DND-41 (cell line): ENCODE results near the gene RPL27A.

Experiments used
- ATAC-seq: fragments of 200-7000 bp; cut with Tn5 transposase; 3 replicates; pipeline ENCODE4 v1.9.1; 2021; ENCODE audit warnings: low read depth; ENCODE audit not compliant: insufficient read depth
- DNase-seq: peaks from one replicate; pipeline ENCODE4 v3.0.0-alpha.2; 2020
- H2AFZ ChIP-seq: 2 replicates; pipeline ENCODE4 v1.6.0; 2012; ENCODE audit warnings: low read depth, low read length
- H3K27ac ChIP-seq: 2 replicates; pipeline ENCODE4 v1.5.1; 2012; ENCODE audit warnings: low read length, inconsistent platforms
- H3K27me3 ChIP-seq: fragments of 200-600 bp; sonication (generic); 2 replicates; pipeline ENCODE4 v1.6.0; 2012; ENCODE audit warnings: low read length, mild to moderate bottlenecking, inconsistent platforms; ENCODE audit not compliant: insufficient read depth, poor library complexity
- H3K36me3 ChIP-seq: 2 replicates; pipeline ENCODE4 v1.5.1; 2012; ENCODE audit warnings: low read length, inconsistent platforms; ENCODE audit not compliant: insufficient read depth
- H3K4me1 ChIP-seq: 2 replicates; pipeline ENCODE4 v1.5.1; 2012; ENCODE audit warnings: mild to moderate bottlenecking, low read length; ENCODE audit not compliant: insufficient read depth
- H3K4me2 ChIP-seq: 2 replicates; pipeline ENCODE4 v1.6.0; 2012; ENCODE audit warnings: mild to moderate bottlenecking, moderate library complexity, low read length, inconsistent platforms; ENCODE audit not compliant: insufficient read depth
- H3K4me3 ChIP-seq, 2 experiments: fragments of 200-600 bp in 1 of 2; shearing (Covaris generic) in 1 of 2; 2 replicates each; pipeline ENCODE4 v1.5.1; 2012 to 2016; ENCODE audit warnings: inconsistent platforms in 2 of 2, low read length in 2 of 2, mild to moderate bottlenecking in 2 of 2, low read depth in 1 of 2, moderate library complexity in 1 of 2
- H3K79me2 ChIP-seq: 2 replicates; pipeline ENCODE4 v1.6.0; 2012; ENCODE audit warnings: low read length, inconsistent platforms; ENCODE audit not compliant: insufficient read depth
- H3K9ac ChIP-seq: 2 replicates; pipeline ENCODE4 v1.6.0; 2012; ENCODE audit warnings: low read depth, mild to moderate bottlenecking, inconsistent platforms, low read length, moderate library complexity
- H3K9me3 ChIP-seq: 2 replicates; pipeline ENCODE4 v1.5.1; 2012; ENCODE audit warnings: low read length, moderate library complexity, mild to moderate bottlenecking, inconsistent platforms; ENCODE audit not compliant: insufficient read depth, severe bottlenecking
- H4K20me1 ChIP-seq: 2 replicates; pipeline ENCODE4 v1.6.0; 2012; ENCODE audit warnings: low read length; ENCODE audit not compliant: insufficient read depth
- EZH2 ChIP-seq: IDR thresholded peaks from 3 replicates; pipeline ENCODE4 v1.6.1; 2012; ENCODE audit warnings: borderline replicate concordance, low read depth, mild to moderate bottlenecking, moderate library complexity, low read length, inconsistent platforms; ENCODE audit not compliant: severe bottlenecking
- TF ChIP-seq, protein P1 (sequence below): IDR thresholded peaks from 2 replicates; pipeline ENCODE4 v1.5.1; 2012; ENCODE audit warnings: borderline replicate concordance, low read length, moderate library complexity, mild to moderate bottlenecking; ENCODE audit not compliant: poor library complexity, severe bottlenecking; ENCODE audit errors: extremely low read depth

The RPL27A gene

DNA sequence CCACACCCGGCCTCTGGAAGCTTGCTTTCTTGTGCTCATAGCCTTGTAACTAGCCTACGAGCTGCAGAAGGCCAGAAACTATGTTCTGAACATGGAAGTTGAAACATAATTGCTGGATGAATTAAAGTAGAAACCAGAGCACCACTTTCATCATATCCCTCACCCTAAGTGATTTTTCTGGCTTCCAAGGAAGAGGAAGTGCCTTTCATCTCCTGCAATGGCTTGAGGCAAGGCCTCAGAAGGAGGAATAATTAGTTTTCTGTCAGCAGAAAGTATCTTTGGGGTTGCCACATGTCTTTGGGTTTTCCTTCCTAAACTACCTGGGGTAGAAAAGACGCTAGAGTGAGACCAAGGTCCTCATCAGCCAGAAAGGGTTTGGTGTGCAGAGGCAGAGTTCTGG, 14.5 kb downstream of the RPL27A start:
- no peak overlapping the region for H3K9ac ChIP-seq
- peaks cover 5% of the 10 kb centered on the region; the same call in 1 of the 2 replicates for H4K20me1 ChIP-seq
- H3K4me1 ChIP-seq = no peaks in the 10 kb centered on the region
- H3K27ac ChIP-seq = no peak overlapping the region
- no peak for TF ChIP-seq EZH2
- TF ChIP-seq, protein P1, sequence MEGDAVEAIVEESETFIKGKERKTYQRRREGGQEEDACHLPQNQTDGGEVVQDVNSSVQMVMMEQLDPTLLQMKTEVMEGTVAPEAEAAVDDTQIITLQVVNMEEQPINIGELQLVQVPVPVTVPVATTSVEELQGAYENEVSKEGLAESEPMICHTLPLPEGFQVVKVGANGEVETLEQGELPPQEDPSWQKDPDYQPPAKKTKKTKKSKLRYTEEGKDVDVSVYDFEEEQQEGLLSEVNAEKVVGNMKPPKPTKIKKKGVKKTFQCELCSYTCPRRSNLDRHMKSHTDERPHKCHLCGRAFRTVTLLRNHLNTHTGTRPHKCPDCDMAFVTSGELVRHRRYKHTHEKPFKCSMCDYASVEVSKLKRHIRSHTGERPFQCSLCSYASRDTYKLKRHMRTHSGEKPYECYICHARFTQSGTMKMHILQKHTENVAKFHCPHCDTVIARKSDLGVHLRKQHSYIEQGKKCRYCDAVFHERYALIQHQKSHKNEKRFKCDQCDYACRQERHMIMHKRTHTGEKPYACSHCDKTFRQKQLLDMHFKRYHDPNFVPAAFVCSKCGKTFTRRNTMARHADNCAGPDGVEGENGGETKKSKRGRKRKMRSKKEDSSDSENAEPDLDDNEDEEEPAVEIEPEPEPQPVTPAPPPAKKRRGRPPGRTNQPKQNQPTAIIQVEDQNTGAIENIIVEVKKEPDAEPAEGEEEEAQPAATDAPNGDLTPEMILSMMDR = no peak
- H3K79me2 ChIP-seq = peaks cover 12% of the 10 kb centered on the region; the same call in 1 of the 2 replicates
- no peak overlapping the region for H2AFZ ChIP-seq
- H3K36me3 ChIP-seq = 0 out of 2 replicates have a peak, but pooled peaks cover 4% of the 10 kb centered on the region
- H3K4me2 ChIP-seq = no peak overlapping the region
- DNase-seq (no peak), ATAC-seq (no peak)
- no peak overlapping the region for H3K4me3 ChIP-seq
- no peaks in the 10 kb centered on the region for H3K27me3 ChIP-seq
- no peaks in the 10 kb centered on the region for H3K9me3 ChIP-seq

GRCh38 chr11:8698379-8698851, 15.8 kb downstream of the RPL27A start:
- Histone ChIP-seq H3K9ac (no peak overlapping the region), H3K4me3 (no peak overlapping the region), H3K4me2 (no peak overlapping the region), H3K27me3 (no peaks in the 10 kb centered on the region), H3K9me3 (no peaks in the 10 kb centered on the region), H3K27ac (no peak overlapping the region), H3K79me2 (peaks cover 3% of the 10 kb centered on the region; the same call in 1 of the 2 replicates), H3K36me3 (no peaks in the 10 kb centered on the region), H4K20me1 (peaks cover 10% of the 10 kb centered on the region; the same call in 1 of the 2 replicates), H2AFZ (no peak overlapping the region), H3K4me1 (no peaks in the 10 kb centered on the region)
- no peak for ATAC-seq
- TF ChIP-seq, protein P1 = no peak
- TF ChIP-seq EZH2 = no peak
- DNase-seq = no peak

DNA sequence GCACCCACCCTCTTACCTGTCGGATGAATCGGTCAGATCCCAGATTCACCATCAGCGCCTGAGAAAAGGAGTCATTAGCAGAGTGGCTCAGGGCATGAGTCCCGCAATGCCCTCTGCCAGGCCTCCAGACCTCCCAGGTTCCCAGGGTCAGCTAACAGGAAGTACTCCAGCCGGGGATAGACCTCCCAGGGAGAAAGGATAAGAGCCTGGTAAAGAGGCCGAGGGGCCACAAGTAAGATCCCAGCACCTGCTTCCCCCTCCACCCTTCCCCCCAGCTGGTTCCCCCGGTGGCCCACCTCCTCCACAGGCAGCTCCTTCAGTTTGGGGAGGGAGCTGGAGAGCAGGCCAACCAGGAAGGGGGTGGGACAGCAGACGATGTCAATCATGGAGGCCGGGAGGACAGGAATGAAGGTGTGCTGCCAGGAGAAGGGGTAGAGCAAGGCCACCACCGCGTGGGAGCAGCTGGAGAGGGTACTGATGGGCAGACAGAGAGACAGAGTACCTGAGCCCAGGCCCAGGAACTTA, 16.4 kb downstream of the RPL27A start:
- Histone ChIP-seq H3K4me1 (no peaks in the 10 kb centered on the region), H3K27me3 (no peaks in the 10 kb centered on the region), H3K27ac (no peak overlapping the region), H3K79me2 (peaks cover 2% of the 10 kb centered on the region; the same call in 1 of the 2 replicates), H2AFZ (no peak overlapping the region), H3K4me2 (no peak overlapping the region), H3K4me3 (no peak overlapping the region), H4K20me1 (peaks cover 10% of the 10 kb centered on the region; the same call in 1 of the 2 replicates), H3K36me3 (no peaks in the 10 kb centered on the region), H3K9ac (no peak overlapping the region), H3K9me3 (no peaks in the 10 kb centered on the region)
- ATAC-seq (no peak), DNase-seq (no peak)
- no peak for TF ChIP-seq EZH2
- TF ChIP-seq, protein P1 = no peak
